ENCODE measurements around the gene CDK13. TPM values are rescaled to one million over a fixed set of nuclear protein-coding genes. Genes with fewer than 3 reads are reported as not detected.

Gene CDK13
- total RNA-seq, 1 donor from 2014 or later: 45.3 TPM

GRCh38 chr7:40095695-40096327 lies 145.8 kb downstream of the CDK13 start:
- Histone ChIP-seq H3K27me3 (ENCODE audit: insufficient read depth, low read length) (no peaks in the 10 kb centered on the region), H2AFZ (ENCODE audit: low read depth, low read length) (no peak overlapping the region), H3K9me3 (ENCODE audit: insufficient read depth, low read depth, low read length) (no peaks in the 10 kb centered on the region), H4K20me1 (ENCODE audit: insufficient read depth, low read length) (no peaks in the 10 kb centered on the region), H3K27ac (ENCODE audit: low read depth, low read length) (no peak overlapping the region), H3K4me3 (ENCODE audit: insufficient read depth, low read depth, low read length) (no peak overlapping the region), H3K9ac (ENCODE audit: low read length) (no peak overlapping the region), H3K4me2 (ENCODE audit: low read length) (no peak overlapping the region), H3K4me1 (ENCODE audit: insufficient read depth, low read length) (no peaks in the 10 kb centered on the region), H3K36me3 (ENCODE audit: insufficient read depth, low read length) (peaks cover 27% of the 10 kb centered on the region), H3K79me2 (ENCODE audit: insufficient read depth, low read length) (no peaks in the 10 kb centered on the region)
- Mint-ChIP-seq H3K9me3 (ENCODE audit: unreplicated experiment) (no peaks in the 10 kb centered on the region), H3K27me3 (ENCODE audit: low read depth, unreplicated experiment) (no peaks in the 10 kb centered on the region), H3K27ac (ENCODE audit: unreplicated experiment) (no peak overlapping the region), H3K4me3 (ENCODE audit: unreplicated experiment) (no peak overlapping the region), H3K36me3 (ENCODE audit: low read depth, unreplicated experiment) (peaks cover 5% of the 10 kb centered on the region), H3K4me1 (ENCODE audit: low read depth, unreplicated experiment) (peaks cover 6% of the 10 kb centered on the region)
- FAIRE-seq (no peak), DNase-seq (ENCODE audit: low read depth) (no peak)
- TF ChIP-seq, protein P1, sequence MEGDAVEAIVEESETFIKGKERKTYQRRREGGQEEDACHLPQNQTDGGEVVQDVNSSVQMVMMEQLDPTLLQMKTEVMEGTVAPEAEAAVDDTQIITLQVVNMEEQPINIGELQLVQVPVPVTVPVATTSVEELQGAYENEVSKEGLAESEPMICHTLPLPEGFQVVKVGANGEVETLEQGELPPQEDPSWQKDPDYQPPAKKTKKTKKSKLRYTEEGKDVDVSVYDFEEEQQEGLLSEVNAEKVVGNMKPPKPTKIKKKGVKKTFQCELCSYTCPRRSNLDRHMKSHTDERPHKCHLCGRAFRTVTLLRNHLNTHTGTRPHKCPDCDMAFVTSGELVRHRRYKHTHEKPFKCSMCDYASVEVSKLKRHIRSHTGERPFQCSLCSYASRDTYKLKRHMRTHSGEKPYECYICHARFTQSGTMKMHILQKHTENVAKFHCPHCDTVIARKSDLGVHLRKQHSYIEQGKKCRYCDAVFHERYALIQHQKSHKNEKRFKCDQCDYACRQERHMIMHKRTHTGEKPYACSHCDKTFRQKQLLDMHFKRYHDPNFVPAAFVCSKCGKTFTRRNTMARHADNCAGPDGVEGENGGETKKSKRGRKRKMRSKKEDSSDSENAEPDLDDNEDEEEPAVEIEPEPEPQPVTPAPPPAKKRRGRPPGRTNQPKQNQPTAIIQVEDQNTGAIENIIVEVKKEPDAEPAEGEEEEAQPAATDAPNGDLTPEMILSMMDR (IDR thresholded peaks at IDR 0.05; ENCODE audit: insufficient read depth, low read depth, low read length): no peak
- TF ChIP-seq EZH2 (IDR thresholded peaks at IDR 0.05; ENCODE audit: insufficient read depth, low read length): no peak

DNA sequence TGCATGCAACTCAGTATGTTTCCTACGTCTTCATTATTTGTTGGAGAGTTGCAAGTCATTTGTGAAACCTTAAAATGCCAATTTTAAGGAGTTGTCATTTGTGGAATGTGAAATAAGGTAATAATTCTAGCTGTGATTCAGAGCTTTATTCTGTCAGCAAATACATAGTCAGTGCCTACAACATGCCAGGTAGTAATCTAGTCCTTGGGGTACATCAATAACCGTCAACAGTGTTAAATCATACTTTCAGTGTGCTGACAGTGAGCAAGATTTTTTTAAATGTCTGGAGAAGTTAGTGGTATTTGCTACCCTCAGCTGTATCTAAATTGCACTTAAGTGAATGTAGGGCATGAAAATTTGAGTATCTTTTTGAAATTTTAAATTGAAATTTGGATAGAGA lies 147.7 kb downstream of the CDK13 start:
- no peak overlapping the region for H3K4me3 Mint-ChIP-seq (ENCODE audit: unreplicated experiment)

GRCh38 chr7:40098810-40099209 lies 148.8 kb downstream of the CDK13 start:
- no peak for TF ChIP-seq EZH2 (IDR thresholded peaks at IDR 0.05; ENCODE audit: insufficient read depth, low read length)
- TF ChIP-seq, protein P1 (IDR thresholded peaks at IDR 0.05; ENCODE audit: insufficient read depth, low read depth, low read length): no peak
- peaks cover 5% of the 10 kb centered on the region for H4K20me1 ChIP-seq (ENCODE audit: insufficient read depth, low read length)

More for the DNA sequence above, 147.7 kb downstream of the CDK13 start:
- H3K27me3 Mint-ChIP-seq (ENCODE audit: low read depth, unreplicated experiment): no peaks in the 10 kb centered on the region
- Histone ChIP-seq H4K20me1 (ENCODE audit: insufficient read depth, low read length) (peaks cover under 1% of the 10 kb centered on the region), H3K9ac (ENCODE audit: low read length) (no peak overlapping the region), H3K27ac (ENCODE audit: low read depth, low read length) (no peak overlapping the region), H3K36me3 (ENCODE audit: insufficient read depth, low read length) (peaks cover 24% of the 10 kb centered on the region), H3K27me3 (ENCODE audit: insufficient read depth, low read length) (no peaks in the 10 kb centered on the region), H3K9me3 (ENCODE audit: insufficient read depth, low read depth, low read length) (no peaks in the 10 kb centered on the region), H2AFZ (ENCODE audit: low read depth, low read length) (no peak overlapping the region), H3K4me3 (ENCODE audit: insufficient read depth, low read depth, low read length) (no peak overlapping the region), H3K79me2 (ENCODE audit: insufficient read depth, low read length) (peaks cover under 1% of the 10 kb centered on the region), H3K4me2 (ENCODE audit: low read length) (no peak overlapping the region), H3K4me1 (ENCODE audit: insufficient read depth, low read length) (no peaks in the 10 kb centered on the region)
- H3K36me3 Mint-ChIP-seq (ENCODE audit: low read depth, unreplicated experiment): peaks cover 3% of the 10 kb centered on the region
- peaks cover 4% of the 10 kb centered on the region for H3K4me1 Mint-ChIP-seq (ENCODE audit: low read depth, unreplicated experiment)
- no peak overlapping the region for H3K27ac Mint-ChIP-seq (ENCODE audit: unreplicated experiment)
- no peak for DNase-seq (ENCODE audit: low read depth)
- H3K9me3 Mint-ChIP-seq (ENCODE audit: unreplicated experiment): no peaks in the 10 kb centered on the region
- FAIRE-seq: no peak
- TF ChIP-seq EZH2 (IDR thresholded peaks at IDR 0.05; ENCODE audit: insufficient read depth, low read length): no peak
- TF ChIP-seq, protein P1 (IDR thresholded peaks at IDR 0.05; ENCODE audit: insufficient read depth, low read depth, low read length): no peak

More at GRCh38 chr7:40098810-40099209, 148.8 kb downstream of the CDK13 start:
- no peak overlapping the region for H3K27ac Mint-ChIP-seq (ENCODE audit: unreplicated experiment)
- H3K36me3 Mint-ChIP-seq (ENCODE audit: low read depth, unreplicated experiment): peaks cover 3% of the 10 kb centered on the region
- peaks cover 3% of the 10 kb centered on the region for H3K79me2 ChIP-seq (ENCODE audit: insufficient read depth, low read length)
- H3K27me3 ChIP-seq (ENCODE audit: insufficient read depth, low read length): no peaks in the 10 kb centered on the region
- DNase-seq (ENCODE audit: low read depth) (no peak), FAIRE-seq (no peak)
- H3K4me1 Mint-ChIP-seq (ENCODE audit: low read depth, unreplicated experiment): peaks cover 4% of the 10 kb centered on the region
- H3K9me3 Mint-ChIP-seq (ENCODE audit: unreplicated experiment): no peaks in the 10 kb centered on the region
- no peak overlapping the region for H3K4me3 ChIP-seq (ENCODE audit: insufficient read depth, low read depth, low read length)
- H2AFZ ChIP-seq (ENCODE audit: low read depth, low read length): no peak overlapping the region
- no peaks in the 10 kb centered on the region for H3K9me3 ChIP-seq (ENCODE audit: insufficient read depth, low read depth, low read length)
- H3K9ac ChIP-seq (ENCODE audit: low read length): no peak overlapping the region
- H3K4me1 ChIP-seq (ENCODE audit: insufficient read depth, low read length): no peaks in the 10 kb centered on the region
- H3K27ac ChIP-seq (ENCODE audit: low read depth, low read length): no peak overlapping the region
- H3K4me3 Mint-ChIP-seq (ENCODE audit: unreplicated experiment): no peak overlapping the region
- H3K36me3 ChIP-seq (ENCODE audit: insufficient read depth, low read length): peaks cover 16% of the 10 kb centered on the region
- no peaks in the 10 kb centered on the region for H3K27me3 Mint-ChIP-seq (ENCODE audit: low read depth, unreplicated experiment)
- no peak overlapping the region for H3K4me2 ChIP-seq (ENCODE audit: low read length)

All from astrocyte (in vitro differentiated cells and primary cell).